GM21367 (cell line): ENCODE data around the gene GRK5.
A peak's percentile ranks its signal among the peaks of the same experiment; 100 is the strongest.

Source experiments
- ATAC-seq: cut with Tn5 transposase; IDR thresholded peaks from one replicate; pipeline ENCODE4 v1.9.1; 2021; ENCODE audit not compliant: unreplicated experiment

The GRK5 gene

DNA sequence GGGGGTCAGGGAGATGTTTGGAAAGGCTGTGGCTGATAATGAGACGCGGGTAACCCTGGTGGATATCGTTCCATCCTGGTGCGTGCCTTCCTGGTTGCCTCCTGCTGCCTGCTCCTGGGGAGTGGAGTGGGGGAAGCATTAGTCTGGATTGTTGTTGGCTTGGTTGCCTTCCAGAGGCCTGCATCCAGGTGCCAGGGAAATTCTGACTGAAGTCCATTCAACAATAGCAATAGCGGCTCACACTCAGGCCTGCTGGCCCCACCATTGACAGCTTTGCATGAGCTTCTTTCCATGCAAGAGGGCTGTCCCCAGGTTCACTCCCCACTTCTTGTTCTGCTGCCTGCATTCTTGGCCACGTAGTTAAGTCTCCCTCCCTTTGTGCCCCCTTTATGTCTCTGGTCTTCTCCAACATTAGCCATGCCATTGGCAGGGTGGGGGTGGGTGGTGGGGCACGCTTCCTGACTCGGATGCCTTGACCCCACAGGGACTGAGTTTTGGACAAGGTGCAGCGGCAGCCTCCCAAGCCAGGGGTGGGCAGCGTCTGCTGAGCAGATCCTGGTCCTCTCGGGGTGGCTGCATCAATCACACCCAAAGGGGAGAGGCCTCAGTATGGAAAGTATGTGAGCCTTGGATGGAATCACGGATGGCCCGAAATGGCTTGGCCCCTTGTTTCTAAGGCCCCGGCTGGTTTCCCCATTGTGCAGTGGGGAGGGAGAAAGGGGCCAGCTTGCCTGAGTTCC is 150.2 kb downstream of the GRK5 start:
- ATAC-seq = no peak

DNA sequence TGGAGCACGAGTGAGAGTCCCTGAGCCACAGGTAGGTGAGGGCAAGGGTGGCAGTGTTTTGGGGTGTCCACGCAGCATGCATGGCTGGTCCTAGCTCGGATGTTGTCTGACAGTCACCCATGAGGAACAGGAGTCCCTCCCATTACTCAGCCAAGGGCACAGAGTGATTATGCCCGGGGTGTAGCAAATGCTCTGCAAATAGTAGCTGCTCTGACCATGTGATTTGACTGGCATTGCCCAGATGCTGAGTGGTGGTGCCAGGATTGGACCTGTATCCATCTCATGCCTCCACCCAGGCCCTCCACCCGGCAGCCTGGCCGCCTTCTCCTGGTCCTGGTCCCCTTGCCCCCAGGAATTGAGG is 150.8 kb downstream of the GRK5 start:
- ATAC-seq = no peak

DNA sequence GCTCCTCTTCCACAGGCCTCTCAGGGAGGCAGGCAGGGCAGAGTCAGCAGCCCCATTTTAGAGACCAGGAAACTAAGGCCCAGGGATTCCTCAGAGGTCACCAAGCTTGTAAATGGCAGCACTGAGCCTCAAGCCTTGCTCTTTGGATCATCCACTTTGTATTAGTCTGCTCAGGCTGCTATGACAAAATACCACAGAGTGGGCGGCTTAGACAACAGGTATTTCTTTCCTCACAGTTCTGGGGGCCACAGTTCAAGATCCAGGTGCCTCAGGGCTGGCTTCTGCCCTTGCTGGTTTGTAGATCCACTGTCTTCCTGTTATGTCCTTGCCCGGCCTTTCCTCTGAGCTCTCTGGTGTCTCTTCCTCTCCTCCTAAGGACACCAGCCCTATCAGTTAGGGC is 151.2 kb downstream of the GRK5 start:
- no peak for ATAC-seq

DNA sequence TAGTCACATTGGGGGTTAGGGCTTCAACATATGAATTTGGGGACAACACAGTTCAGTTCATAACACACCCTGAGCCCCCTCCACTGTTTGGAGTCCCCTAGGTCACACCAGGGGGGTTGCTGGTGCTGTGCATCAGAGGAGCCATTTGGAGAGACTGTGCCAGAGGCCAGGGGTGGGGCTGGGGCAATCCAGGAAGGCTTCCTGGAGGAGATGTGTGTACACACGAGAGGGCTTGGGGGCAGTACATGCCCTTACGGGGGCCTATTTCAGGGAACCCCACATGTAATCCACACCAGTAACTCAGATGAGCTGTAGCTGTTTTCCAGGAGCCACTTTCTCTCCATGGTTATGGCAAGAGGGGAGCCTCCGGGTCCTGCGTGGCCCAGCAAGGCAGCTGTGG is 151.7 kb downstream of the GRK5 start:
- no peak for ATAC-seq

DNA sequence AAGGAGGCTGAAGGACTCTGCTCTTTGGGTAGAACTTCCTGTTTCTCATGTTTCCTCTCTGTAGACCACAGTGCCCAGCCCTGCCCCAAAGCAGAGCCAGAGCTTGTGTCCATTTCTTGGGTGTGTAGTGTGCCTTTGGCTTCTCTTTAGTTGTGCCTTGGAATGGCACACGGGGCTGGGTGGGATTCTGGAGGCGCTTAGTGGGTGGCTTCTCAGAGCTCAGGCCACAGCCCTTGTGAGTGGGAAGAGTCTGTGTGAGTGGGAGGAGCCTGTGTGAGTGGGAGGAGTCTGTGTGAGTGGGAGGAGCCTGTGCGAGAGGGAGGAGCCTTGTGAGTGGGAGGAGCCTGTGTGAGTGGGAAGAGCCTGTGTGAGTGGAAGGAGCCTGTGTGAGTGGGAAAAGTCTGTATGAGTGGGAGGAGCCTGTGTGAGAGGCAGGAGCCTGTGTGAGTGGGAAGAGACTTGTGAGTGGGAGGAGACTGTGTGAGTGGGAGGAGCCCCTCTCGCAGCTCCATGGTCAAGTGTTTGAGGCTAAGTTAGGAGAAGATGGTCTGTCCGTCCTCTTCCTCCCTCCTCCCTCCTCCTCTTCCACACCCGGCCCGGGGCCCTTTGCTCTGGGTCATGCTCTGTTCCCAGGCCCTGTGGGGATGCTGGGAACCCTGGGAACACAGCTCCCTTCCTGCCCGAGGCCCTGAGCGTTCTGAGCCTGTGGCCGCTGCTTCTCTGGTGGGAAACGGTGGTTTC is 153.0 kb downstream of the GRK5 start:
- no peak for ATAC-seq

DNA sequence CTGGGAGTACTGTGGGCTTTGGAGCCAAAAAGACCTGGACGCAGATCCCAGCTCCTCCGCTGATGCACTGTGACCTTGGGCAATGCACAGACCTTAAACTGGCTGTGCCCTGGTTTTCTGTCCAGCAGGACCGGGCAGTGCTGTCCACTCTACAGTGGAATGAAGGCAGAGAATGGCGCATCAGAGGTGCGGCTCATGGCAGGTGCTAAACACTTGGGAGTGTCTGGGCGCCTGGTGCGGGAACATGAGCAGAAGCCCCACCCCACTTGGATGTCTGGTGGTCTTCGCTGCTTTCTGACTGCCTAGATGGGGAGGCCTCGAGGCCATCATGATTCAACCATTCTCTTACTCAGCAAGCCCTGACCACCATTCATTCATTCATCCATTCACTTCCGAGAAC is 153.7 kb downstream of the GRK5 start:
- ATAC-seq = no peak

DNA sequence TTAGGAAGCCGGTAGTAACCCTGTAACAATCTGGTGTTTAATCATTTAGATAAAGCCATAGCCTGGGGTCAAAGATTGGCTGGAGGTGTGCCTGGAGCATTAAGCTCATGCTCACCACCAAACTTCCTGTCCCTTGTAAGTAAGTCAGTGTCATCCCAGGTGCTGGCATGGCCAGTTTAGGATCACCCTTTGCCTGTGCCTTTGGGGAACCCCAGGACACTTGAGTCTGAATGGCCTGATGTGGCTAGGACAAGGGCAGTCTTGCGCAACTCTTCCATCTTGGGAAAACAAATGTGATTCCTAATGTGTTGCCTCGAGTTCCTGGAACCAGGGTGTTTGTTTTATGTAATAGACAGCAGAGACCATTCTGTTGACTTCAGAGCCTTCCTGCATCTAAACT is 154.8 kb downstream of the GRK5 start:
- no peak for ATAC-seq

DNA sequence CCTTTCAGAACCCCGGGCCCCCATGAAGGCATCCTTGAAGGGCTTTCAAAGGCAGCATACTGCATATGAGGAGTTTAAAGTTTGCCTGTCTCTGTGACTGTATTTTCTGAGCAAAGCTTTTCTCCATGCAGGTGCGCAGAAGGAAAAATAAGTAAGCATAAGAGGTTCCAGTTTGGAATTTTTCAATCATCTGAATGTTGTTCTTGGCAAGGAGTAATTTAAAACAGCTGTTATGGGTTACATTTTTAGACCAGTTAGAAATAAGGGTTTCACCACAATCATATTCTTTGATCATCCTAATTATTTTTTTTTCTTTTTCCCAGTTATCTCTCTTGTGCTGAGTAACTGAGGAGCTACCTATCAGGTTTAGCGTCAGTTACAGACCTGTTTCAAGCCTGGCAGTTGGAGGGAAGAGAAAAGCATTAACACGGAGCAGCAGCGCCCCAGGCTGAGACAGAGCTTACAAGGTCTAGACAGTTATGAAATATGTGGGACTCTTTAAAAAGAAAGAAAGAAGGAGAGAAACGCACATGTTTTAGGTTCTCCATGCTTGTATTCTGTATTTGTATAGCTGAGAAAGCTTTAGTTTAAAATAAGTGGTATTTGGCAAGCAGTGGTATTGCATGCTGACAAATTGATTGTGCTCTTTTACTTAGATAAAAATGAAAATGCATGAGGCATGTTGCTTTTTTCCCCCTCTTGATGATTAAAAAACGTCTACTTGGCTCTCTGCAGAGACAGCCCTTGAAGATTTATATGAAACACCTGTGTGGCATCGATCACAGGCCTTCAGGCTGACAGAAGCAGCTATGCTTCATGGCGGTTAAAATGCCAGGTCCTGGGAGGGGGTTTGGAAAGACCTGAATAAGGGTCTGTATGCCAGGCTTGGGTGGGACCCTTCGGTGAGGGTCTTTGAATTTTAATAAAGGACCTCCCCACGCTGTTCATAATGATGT is 157.6 kb downstream of the GRK5 start:
- no peak for ATAC-seq

DNA sequence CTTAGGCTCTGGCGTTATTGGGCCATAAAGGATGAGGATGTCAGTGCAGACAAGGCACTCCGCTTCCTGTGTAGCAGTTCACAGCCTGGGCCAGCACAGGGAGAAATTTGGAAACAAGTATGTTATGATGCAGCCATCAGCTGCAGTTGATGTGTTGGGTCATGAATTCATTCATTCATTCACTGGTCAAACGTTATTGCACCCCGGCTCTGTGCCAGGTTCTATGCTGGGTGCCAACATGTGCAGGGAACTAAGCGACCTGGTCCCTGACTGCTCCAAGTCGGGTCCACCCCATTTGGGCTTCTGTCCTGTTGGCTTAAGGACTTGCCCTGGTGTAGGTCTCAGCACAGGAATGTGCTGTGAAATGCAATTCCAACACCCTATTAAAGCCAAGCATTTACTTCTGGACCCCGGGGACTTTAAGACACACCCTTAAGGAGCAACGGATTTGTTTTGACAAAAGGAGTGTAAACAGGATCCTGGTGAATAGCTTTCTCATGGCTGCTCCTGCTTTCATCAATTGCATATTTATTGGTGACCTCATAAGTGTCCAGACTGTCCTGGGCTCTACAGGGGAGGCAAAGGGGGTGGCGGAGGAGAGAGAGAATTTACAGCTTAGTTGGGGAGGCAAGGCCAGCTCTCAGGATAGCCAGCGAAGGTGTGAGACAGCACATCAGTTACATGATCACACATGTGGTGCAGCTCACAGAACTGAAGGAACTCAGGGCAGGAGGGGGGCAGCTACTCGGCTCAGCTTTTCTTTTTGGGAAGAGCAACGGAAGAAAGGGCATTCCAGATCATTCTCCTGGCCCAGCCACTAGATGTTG is 158.6 kb downstream of the GRK5 start:
- ATAC-seq = no peak

DNA sequence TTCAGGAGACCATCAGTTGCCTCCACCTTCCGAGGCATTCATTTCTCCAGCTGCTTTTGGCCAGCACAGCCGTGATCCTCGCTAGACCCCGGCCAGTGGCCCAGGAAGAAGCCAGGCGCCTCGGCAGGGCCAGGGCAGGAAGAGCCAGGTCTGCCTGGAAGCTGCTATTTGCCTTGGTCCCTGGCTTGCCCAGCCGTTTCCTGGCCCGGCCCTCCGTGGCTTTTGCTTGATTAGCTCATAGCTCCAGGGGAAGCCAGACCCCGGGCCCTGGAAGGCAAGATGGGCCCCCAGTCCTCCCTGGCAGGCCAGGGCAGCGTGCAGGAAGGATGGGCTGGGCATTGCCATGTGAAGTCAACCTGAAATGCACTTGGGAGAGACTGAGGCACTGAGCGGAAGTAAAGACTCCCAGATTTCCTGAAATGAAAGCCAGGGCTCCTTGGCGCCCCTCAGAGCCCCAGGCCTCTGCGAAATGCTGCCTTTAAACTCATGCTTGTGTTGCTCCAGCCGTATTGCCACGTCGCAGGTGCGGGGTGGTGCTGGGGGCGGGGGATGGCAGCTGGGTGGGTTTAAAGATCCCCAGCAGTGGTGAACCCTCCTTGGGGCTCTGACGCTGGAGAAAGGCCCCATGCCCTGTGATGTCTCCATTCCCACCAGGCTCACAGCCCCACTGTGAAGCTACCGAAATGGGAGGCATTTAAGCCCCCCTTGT is 160.6 kb downstream of the GRK5 start:
- ATAC-seq = no peak

DNA sequence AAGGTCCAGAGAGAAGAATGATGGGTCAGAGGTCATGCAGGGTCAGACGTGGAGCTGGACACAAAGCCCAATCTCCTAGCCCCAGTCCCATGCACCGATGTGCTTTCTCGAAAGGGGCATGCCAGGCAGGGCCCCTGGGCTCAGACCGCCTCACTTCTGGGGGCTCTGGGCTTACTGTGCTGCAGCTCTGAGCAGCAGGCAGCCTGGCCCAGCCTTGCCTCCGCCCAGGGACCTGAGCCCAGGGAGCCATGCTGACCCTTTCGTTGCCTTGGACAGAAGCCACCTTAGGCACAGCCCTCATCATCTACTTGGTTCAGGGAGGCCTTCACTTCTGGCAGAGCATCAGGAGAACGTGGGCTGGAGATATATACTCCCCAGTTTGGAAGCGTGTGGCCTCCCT is 161.2 kb downstream of the GRK5 start:
- no peak for ATAC-seq

DNA sequence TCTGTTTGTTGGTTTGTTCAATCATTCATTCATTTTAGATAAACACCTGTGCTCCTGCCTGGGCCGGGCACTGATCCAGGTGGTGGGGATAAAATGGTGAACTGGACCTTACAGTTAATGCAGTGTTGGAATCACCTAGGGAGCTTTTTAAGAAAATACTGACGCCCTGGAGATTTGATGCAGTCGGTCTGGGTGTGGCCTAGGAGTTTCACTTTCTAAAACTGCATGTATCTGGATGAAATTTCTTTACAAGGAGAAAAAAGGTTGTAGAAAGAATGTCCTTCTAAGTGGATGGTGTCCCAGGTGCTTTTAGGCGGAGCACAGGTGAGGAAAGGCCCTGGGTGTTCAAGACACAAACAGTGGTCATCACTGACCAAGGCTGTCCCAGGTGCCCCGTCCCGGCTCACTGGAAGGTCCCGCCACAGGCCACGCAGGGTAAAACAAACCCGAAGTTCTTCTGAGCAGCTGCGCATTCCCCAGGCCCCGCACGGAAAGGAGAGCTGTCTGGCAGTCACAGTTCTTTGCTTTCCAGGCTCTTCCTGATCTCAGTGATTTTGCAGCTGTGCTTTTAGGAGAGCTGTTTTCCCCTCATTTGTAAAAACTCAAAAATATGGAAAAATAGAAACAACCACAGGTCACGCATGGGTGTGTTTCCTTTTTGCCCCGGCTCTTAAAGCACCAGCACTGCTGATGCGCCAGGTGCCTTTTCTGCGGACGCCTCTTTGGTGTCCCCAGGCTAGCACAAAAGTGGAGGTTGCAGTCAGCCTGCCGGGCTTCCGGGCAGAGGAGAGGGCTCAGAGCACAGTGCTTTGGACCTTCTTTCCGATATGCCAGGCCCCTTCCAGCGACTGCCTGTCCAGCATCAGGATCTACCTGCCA is 161.9 kb downstream of the GRK5 start:
- peak; percentile 76 for ATAC-seq

DNA sequence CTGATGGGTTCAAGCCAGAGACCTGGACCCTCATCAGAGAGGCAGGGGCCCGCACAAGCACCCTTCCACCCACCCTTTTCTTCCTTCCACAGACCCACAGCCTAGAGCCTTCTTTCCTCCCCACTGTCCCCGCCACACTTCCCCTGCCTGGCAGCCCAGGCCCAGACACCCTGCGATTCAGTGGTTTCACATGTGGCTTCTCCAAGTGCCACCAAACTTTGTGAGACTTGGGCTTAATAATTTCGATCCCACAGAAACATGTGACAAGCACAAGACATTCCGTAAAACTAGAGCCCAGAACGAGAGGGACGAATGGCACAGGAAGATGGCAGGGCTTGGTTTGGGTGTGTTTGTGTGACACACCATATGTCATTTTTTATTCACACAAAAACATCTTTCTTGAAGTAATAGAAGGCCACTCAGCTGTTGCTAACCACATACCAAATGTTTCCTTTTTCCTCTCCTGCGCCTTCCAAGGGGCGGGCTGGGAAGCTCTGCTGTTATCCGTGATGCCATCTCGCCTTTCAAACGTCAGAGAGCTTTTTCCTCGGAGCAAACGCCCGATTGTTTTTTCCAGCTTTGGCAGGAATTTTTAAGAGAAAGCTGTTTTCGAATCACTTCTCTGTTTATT is 162.9 kb downstream of the GRK5 start:
- no peak for ATAC-seq

DNA sequence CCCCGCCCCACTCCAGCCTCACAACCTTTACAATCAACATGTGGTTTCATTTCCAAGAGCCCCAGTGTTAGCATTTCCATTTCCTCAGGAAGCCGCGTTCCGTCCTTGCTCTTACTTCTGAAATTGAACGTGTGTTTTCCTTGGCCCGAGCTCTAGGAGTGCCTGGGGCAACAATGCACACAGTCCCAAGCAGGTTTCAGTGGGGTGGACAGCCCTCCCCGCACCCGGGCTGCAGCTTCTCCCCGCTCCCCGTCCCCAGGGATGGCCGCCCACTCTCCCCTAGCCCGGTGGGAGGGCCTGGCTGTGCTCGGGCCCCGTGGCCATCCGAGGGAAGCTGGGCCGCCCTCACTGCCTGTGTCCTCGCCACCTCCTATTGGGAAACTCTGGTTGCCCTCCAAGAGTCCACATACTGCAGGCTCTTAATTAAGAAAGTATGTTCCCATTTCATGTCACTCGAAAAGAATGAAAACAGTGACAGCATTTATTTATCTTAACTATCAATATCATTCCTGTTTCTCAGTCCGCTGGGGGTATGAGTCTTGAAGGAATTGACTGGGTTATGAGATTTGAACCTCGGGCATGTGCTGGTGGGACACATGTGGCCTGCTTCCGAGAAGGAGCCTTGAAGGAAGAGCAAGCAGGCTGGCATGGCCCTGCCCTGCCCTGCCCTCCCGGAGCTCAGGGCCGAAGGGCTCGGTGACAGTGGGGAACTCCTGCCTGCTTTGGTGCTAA is 163.8 kb downstream of the GRK5 start:
- no peak for ATAC-seq

DNA sequence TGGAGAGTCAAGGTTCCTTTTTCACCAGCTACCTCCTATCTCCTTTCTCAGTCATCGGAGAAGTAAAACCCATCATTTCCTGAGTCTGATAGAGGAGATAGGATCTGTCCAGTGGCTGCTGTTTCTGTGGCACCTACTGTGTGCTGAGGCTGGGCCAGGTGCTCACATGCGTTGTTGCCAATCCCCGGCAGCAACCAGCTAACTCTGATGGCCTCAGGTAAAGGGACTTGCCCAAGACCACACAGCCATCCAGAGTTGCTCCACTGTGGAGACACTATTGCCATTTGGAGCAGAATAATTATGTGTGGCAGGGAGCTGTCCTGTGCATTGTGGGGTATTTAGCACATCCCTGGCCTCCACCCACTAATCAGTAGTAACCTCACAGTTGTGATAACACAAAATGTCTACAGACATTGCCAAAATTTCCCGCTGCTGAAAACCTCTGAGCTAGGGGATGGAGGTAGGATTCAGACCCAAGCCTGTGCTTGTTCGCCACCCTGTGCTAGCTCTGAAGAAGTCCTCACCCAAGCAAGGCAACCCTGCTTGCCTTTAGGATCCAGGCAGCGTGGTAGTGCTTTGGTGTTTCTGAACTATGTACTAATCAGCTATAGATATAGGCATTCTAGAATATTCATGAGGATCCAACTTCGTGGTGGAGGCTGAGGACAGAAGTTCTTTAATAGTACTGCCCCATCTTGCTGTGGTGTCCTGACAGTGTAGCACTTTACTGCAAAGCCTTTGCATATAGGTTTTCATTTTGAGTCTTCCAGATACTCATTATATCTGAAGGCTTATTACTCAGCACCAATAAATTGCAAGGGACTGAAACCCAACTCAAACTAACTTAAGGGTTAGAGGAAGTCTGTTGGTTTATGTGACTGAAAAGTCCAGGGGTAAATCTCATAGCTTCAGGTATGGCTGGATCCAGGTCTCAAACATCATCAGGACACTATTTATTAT is 164.6 kb downstream of the GRK5 start:
- no peak for ATAC-seq

DNA sequence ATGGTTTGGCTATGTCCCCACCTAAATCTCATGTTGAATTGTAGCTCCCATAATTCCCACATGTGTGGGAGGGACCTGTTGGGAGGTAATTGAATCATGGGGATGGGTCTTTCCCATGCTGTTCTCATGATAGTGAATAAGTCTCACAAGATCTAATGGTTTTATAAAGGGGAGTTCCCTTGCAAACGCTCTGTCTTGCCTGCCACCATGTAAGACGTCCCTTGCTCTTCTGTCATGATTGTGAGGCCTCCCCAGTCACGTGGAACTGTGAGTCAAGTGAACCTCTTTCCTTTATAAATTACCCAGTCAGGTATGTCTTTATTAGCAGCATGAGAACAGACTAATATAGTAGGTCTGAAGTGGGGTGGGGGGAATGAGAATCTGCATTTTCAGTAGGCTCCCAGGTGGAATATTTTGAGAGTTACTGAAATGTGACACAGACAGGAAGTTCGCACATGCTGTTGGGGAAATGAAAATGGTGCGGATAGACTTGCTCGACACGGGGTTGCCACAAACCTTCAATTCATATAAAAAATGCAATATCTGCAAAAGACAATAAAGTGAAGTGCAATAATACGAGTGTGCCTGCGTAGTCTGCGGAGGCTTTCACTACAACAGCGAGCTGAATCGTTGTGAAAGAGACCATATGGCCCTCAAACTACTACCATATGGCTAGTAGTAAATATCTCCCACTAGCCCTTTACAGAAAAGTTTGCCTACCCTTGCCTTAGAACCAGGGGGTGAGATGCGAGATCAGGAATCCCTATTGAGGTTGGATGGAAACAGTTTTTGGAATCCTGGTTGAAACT is 166.1 kb downstream of the GRK5 start:
- ATAC-seq = no peak
